DOHH2 (cell line): ENCODE data around the gene ATP13A1.

Experiments used
- H3F3A ChIP-seq: fragments of 200-600 bp; sonication (generic), shearing (Covaris generic); 2 replicates; pipeline ENCODE4 v1.6.0; 2016; ENCODE audit warnings: antibody characterized with exemption, mild to moderate bottlenecking; ENCODE audit not compliant: control insufficient read depth, insufficient read depth
- H3K27ac ChIP-seq: fragments of 200-600 bp; sonication (generic); 2 replicates; pipeline ENCODE4 v1.5.1; 2014; ENCODE audit warnings: low read depth, mild to moderate bottlenecking, low read length, moderate library complexity
- H3K27me3 ChIP-seq: fragments of 200-600 bp; sonication (generic); 2 replicates; pipeline ENCODE4 v1.6.1; 2014; ENCODE audit warnings: mild to moderate bottlenecking, low read length, mixed read lengths; ENCODE audit not compliant: control insufficient read depth
- H3K36me3 ChIP-seq: fragments of 200-600 bp; sonication (generic); 2 replicates; pipeline ENCODE4 v1.6.1; 2014; ENCODE audit warnings: mild to moderate bottlenecking, low read length, moderate library complexity, mixed read lengths; ENCODE audit not compliant: control insufficient read depth
- H3K4me1 ChIP-seq: fragments of 200-600 bp; sonication (generic); 2 replicates; pipeline ENCODE4 v1.6.1; 2014; ENCODE audit warnings: mild to moderate bottlenecking, low read length, mixed read lengths; ENCODE audit not compliant: control insufficient read depth
- H3K4me2 ChIP-seq: fragments of 200-600 bp; sonication (generic); 2 replicates; pipeline ENCODE4 v1.6.0; 2014; ENCODE audit warnings: mild to moderate bottlenecking, low read length, moderate library complexity
- H3K4me3 ChIP-seq: fragments of 200-600 bp; sonication (generic); 2 replicates; pipeline ENCODE4 v1.5.1; 2014; ENCODE audit warnings: mild to moderate bottlenecking, low read length, mixed read lengths
- H3K79me2 ChIP-seq: fragments of 200-600 bp; sonication (generic); 2 replicates; pipeline ENCODE4 v1.6.1; 2014; ENCODE audit warnings: mild to moderate bottlenecking, low read length, mixed read lengths; ENCODE audit not compliant: control insufficient read depth
- H3K9me2 ChIP-seq: fragments of 200-600 bp; sonication (generic); replicated peaks from 2 replicates; pipeline ENCODE4 v1.6.1; 2014; ENCODE audit warnings: mild to moderate bottlenecking, low read length, mixed read lengths; ENCODE audit not compliant: control insufficient read depth
- H3K9me3 ChIP-seq: fragments of 200-600 bp; sonication (generic); 2 replicates; pipeline ENCODE4 v1.6.1; 2014; ENCODE audit warnings: antibody characterized with exemption, low read length, mixed read lengths; ENCODE audit not compliant: control insufficient read depth, insufficient read depth
- H4K20me1 ChIP-seq: fragments of 200-600 bp; sonication (generic); 2 replicates; pipeline ENCODE4 v1.6.0; 2014; ENCODE audit warnings: low read depth, mild to moderate bottlenecking, antibody characterized with exemption, low read length, moderate library complexity; ENCODE audit not compliant: control insufficient read depth, insufficient read depth
- CTCF ChIP-seq: fragments of 200-600 bp; sonication (generic); IDR thresholded peaks from one replicate; pipeline ENCODE4 v1.5.1; 2014; ENCODE audit warnings: antibody characterized with exemption, mild to moderate bottlenecking, low read depth, low read length; ENCODE audit not compliant: poor library complexity, severe bottlenecking
- EZH2phosphoT487 ChIP-seq: fragments of 200-600 bp; sonication (generic); IDR thresholded peaks from 2 replicates; pipeline ENCODE4 v1.6.1; 2017; ENCODE audit warnings: borderline replicate concordance, mild to moderate bottlenecking, antibody characterized with exemption, low read length, moderate library complexity, mixed read lengths

Gene ATP13A1

DNA sequence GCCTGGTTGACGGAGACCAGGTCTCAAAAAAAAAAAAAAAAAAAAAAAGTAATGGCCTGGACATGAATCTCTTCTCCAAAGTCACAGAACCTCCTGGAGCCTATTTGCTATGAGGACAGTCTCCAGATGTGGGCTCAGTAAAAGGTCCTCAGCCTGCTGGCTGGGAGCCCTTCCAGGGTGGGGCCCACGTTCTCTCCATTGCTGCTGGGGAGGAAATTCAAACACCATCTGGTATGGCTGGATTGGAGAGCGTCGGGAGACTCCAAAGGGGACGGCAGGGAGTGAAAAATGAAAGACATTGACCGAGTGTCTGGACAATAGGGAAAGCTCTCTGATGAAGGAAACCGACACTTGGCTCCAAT lies 43.6 kb downstream of the ATP13A1 start:
- Histone ChIP-seq H3F3A (no peaks in the 10 kb centered on the region), H3K36me3 (peaks cover 3% of the 10 kb centered on the region; the same call in 1 of the 2 replicates), H3K4me2 (no peak overlapping the region), H3K4me1 (peaks cover 27% of the 10 kb centered on the region), H3K79me2 (no peaks in the 10 kb centered on the region), H3K9me2 (no peaks in the 10 kb centered on the region), H4K20me1 (no peaks in the 10 kb centered on the region), H3K27ac (no peak overlapping the region), H3K4me3 (no peak overlapping the region), H3K9me3 (no peaks in the 10 kb centered on the region), H3K27me3 (no peaks in the 10 kb centered on the region)
- TF ChIP-seq EZH2phosphoT487 (no peak), CTCF (no peak)

- Histone ChIP-seq H3K79me2 (no peaks in the 10 kb centered on the region), H3K4me3 (peak overlapping the region; percentile 80), H3F3A (no peaks in the 10 kb centered on the region), H3K27me3 (no peaks in the 10 kb centered on the region), H3K4me1 (peaks cover 24% of the 10 kb centered on the region), H3K27ac (no peak overlapping the region), H3K36me3 (peaks cover 3% of the 10 kb centered on the region; the same call in 1 of the 2 replicates), H3K9me2 (no peaks in the 10 kb centered on the region), H4K20me1 (no peaks in the 10 kb centered on the region), H3K4me2 (peak overlapping the region; percentile 83), H3K9me3 (no peaks in the 10 kb centered on the region)
- TF ChIP-seq EZH2phosphoT487 (no peak), CTCF (no peak)
Measured at GRCh38 chr19:19619181-19619848, 44.2 kb downstream of the ATP13A1 start.

DNA sequence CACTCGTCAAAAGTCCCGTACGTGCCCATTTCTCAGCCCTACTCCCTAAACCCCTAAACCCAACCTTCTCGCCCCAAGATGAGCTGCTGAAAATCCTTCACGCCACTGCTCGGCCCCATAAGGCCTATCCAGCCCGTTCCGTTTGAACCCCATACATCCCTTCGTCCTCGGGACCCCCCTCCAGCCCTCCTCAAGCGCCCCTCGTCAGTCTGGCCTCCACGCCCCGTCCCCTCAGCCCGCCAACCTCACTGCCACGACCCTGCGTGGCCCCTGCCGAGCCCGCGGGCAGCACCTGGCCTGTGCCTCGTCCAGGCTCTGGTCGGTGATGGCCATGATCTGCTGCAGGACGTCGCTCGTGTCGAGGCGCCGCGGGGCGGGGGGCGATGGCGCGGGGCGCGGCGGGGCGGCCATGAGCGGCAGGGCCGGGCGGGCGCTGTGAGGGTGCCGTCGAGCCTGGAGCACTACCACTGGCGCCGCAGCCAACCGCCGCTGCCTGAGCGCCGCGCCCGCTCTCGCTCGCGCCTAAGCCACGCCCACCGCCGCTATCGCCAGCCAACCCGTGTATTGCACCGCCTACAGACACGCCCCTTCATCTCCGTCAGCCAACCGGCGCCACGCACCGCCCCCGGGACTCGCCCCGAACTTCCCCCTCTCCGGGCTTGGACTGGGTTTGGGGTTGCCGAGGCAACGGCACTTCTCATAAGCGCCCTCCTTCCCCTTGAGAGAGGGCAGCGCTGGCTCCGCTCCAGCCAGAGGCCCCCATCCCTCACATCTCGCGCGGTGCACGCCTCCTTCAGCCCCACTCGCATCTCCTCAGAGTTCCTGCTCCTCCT lies 45.0 kb downstream of the ATP13A1 start, which contains the start of gene PBX4:
Gene PBX4, minus strand, starts transcription at position 469 of the 833 bp plus-strand sequence. Its CDS starts 58 bp downstream, at position 411.
- H4K20me1 ChIP-seq: no peaks in the 10 kb centered on the region
- peak within 1 kb of the TSS; percentile 83 for H3K4me2 ChIP-seq
- peak within 1 kb of the TSS; percentile 80 for H3K4me3 ChIP-seq
- H3K36me3 ChIP-seq: no peaks in the 10 kb centered on the region
- no peaks in the 10 kb centered on the region for H3F3A ChIP-seq
- peaks cover 22% of the 10 kb centered on the region for H3K4me1 ChIP-seq
- no peaks in the 10 kb centered on the region for H3K79me2 ChIP-seq
- H3K9me3 ChIP-seq: no peaks in the 10 kb centered on the region
- no peak within 1 kb of the TSS for H3K27ac ChIP-seq
- TF ChIP-seq CTCF (no peak), EZH2phosphoT487 (no peak)
- H3K27me3 ChIP-seq: no peaks in the 10 kb centered on the region
- H3K9me2 ChIP-seq: no peaks in the 10 kb centered on the region
